GM21447 (cell line): ENCODE results near the gene NPEPL1.
"Not testable (repeated sequence)": the region's sequence is repeated elsewhere in the genome, so short reads cannot be mapped to it uniquely, and the experiment has no call there.

Experiments used
- ATAC-seq: cut with Tn5 transposase; IDR thresholded peaks from one replicate; pipeline ENCODE4 v1.9.1; 2021; ENCODE audit not compliant: unreplicated experiment

Gene NPEPL1

DNA sequence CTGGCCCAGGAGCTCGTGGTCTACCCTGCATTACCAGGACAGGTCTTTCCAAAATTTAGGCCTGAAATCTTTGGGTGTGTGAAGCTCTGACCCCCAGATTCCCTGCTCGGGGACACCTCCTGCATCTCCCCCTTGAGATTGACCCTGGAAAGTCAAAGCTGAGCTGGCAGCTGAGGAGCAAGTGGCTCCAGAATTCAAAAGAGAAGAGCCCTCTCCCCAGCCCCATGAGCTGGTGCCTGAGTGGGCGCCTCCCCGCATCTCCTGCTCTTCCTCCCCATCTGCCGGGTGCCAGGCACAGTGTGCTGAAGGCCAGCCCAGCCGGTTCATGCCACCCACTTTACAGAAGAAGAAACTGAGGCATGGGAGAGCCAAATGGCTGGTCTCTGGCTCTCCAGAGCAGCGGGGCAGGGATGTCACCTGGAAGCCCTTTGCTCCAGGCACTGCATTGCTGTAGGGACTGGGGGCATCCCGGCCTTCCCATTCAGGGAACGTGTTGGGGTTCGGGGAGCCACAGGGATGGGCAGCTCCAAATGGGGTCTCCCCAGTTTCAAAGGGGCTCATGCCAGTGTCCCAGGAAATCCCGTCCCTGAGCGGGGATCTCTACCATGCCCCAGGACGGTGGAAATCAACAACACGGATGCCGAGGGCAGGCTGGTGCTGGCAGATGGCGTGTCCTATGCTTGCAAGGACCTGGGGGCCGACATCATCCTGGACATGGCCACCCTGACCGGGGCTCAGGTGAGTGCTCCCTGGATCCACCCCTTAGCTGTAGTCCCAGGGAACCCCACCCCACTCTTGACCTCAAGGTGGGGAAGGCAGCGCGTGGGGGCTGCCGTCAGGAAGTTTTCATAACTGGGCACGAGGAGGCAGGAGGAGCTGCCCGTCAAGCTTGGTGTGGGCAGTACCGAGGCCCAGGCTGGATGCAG is 20.5 kb downstream of the NPEPL1 start:
- ATAC-seq = no peak

DNA sequence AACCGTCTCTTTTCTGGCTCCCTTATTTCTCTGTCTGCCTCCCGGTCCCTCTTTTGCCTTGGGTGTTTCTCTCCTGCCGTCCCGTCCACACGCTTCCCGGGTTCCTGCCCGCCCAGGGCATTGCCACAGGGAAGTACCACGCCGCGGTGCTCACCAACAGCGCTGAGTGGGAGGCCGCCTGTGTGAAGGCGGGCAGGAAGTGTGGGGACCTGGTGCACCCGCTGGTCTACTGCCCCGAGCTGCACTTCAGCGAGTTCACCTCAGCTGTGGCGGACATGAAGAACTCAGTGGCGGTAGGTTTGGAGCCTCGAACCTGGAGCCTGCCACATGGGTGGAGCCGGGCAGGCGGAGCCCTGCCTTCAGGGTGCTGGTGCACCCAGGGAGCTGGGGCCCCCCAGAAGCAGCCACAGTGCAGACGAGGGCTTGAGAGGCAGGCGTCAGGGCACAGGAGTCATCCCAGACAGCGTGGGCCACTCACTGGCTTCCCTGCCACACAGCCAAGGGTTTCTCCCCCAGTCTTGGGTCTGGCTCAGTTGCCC is 21.3 kb downstream of the NPEPL1 start:
- ATAC-seq = no peak

DNA sequence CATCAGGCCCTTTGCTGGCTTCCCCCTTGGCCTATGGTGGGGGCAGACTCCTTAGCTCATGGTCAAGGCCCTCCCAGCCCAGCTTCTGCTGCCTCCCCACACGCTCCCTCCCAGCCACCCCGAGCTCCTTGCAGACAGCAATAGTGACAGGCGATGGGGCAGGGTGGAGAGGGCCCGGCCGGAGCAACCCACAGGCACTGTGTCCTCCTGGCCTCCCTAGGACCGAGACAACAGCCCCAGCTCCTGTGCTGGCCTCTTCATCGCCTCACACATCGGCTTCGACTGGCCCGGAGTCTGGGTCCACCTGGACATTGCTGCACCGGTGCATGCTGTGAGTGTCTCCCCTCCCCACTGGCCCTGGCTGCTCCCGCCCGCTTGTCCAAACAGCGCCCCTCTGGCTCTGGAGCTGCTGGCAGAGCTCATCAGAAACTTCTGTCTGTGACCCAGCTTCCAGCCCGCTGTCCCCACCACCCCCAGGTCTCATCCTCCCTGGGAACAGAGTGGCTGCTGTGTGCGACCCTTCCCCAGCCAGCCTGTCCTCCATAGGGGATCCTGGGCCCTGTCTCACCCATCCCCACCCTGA is 21.8 kb downstream of the NPEPL1 start:
- no peak for ATAC-seq

- no peak for ATAC-seq
Measured at GRCh38 chr20:58714923-58715351, 22.3 kb downstream of the NPEPL1 start.

- ATAC-seq = no peak
Measured at GRCh38 chr20:58715391-58715800, 22.8 kb downstream of the NPEPL1 start.

- no peak for ATAC-seq
Measured at GRCh38 chr20:58715801-58716475, 23.3 kb downstream of the NPEPL1 start.

DNA sequence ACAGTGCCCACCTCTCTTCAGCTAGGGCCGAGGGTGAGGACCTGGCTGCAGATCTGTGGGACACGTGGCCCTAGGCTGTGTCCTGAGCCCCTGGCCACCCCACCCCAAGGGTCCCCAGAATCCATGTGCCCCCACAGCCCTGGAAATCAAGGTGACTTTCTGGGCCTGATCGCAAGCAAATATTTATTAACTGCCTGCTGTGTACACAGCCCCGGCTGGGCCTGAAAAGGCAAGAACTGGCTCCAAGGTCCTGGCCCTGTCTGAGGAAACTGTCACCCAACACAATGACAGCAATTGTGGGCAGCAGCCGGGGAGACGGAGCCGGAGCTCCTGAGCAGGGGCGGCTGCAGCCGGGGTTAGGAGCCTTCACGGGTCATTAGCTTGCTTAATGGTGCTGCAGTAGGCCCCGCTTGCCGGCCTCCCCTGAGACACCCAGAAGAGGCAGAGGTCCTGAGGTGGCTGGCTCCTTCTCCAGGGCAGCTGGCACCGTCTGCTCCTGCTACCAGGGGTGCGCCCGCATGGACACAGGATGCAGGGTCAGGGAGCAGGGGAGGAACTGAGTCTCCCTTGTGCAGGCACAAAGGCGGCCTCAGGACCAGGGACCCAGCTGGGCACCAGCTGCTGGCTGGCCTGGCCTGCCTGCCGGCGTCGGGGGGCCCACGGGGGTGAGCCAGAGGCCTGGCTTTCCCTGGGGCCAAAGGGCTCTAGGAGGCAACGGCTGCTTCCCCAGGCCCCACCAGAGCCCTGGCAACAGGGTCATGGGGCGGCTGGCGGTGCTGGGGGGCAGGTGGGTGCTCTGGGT is 24.1 kb downstream of the NPEPL1 start:
- ATAC-seq = no peak

DNA sequence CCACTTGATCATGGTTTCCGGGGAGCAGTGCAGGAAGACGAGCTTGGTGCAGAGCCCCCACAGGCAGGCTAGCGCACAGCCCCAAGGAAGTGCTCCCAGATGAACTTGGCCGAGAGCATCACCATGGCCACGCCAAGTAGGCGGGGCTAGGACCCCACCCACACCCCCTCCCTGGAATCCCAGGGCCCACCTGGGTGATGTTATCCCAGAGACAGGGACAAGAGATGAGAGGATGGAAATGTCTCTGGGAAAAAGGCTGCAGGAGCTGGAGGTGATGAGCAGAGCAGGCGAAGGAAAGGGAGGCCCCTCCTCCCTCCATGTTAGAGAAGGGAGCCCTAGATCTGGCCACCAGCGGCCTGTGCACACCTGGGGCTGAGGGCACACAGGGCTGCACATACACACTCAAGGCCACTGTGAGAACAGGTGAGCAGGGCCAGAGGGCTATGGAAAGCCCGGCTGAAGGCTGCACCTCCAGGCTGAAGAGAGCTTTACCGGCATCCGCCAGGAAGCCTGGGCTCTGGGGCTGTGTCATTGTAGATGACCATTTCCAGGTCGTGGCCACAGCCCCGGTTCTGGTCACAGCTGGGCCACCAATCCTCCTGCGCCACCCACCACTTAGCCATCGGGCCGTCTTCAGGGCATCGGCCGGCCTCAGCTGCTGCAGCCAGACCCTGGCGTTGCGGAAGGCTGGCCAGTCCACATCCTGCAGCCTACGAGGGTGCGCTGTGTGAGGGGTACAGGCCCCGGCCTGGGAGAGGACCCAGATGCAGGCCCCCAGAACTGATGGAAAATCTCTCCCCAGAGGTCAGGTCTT is 24.9 kb downstream of the NPEPL1 start:
- no peak for ATAC-seq

- ATAC-seq = no peak
Measured at GRCh38 chr20:58718121-58718563, 25.5 kb downstream of the NPEPL1 start.

GRCh38 chr20:58718729-58719128 is 26.1 kb downstream of the NPEPL1 start:
- ATAC-seq = no peak

DNA sequence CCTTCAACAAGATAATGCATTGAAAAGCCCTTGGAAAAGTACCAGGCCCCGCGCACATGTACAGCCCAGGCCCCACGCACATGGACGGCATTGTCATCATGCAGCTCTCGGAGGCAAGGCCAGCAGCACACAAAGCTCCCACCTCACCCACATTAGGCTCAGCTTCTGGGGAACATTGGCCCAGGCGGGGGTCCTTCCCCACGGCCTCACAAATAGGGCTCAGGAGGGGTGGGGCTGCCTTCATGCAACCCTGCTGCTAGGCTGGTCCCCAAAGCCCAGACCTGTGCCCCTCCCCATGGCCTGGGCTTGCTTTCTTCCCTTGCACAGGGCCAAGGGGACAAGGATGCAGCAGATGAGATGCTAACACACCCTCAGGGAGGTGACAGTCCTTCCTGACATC is 26.7 kb downstream of the NPEPL1 start:
- ATAC-seq = no peak

DNA sequence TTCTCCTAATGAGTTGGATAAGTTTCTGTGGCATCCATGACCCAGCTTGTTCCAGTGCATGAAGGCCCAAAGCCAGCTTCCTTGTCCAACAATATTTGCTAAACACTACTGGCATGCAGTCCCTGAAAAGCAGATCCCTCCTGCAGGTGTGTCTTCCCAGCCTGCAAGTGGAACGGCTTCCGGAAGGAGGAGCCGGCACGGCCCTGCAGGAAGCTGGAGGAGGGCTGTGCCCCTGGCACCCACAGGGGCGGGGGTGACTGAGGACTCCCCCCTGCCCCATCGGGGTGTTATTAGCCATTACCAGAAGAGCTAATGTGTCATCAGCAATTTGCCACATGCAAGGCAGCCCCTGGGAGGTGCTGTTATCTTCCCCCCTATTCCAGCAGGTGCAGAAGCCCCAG is 27.4 kb downstream of the NPEPL1 start:
- ATAC-seq = no peak

DNA sequence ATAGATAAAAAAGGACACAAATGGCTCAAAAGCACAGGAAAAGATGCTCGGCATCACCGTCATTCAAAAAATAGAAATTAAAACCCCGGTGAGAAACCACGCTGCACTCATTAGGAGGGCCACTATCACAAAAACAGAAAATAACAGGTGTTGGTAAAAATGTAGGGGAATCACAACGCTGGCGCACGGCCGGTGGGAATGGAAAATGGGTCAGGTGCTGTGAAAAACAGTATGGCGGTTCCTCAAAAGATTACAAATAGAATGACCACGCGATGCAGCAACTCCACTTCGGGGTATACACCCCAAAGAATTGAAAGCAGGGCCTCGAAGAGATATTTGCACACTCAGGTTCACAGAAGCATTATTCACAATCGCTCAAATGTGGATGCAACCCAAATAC is 28.3 kb downstream of the NPEPL1 start:
- ATAC-seq = no peak

- ATAC-seq = no peak
Measured at GRCh38 chr20:58721951-58722778, 29.6 kb downstream of the NPEPL1 start.

GRCh38 chr20:58722877-58723627 is 30.5 kb downstream of the NPEPL1 start:
- ATAC-seq = no peak

DNA sequence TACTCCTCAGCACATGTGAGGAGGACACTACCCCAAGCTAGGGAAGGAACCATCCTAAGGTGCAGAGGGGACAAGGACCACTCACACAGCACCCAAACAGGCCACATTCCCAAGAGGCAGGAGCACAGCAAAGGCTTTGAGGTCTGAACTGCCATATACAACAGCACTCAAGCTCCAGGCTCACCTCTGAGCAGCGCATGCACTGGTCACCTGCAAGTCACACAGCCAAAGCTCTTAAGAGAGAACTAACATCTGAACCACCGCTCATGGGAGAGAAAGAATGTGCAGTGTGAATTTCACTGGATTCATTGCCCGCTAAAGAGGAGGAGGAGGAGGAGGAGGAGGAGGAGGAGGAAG is 31.0 kb downstream of the NPEPL1 start:
- ATAC-seq = no peak

DNA sequence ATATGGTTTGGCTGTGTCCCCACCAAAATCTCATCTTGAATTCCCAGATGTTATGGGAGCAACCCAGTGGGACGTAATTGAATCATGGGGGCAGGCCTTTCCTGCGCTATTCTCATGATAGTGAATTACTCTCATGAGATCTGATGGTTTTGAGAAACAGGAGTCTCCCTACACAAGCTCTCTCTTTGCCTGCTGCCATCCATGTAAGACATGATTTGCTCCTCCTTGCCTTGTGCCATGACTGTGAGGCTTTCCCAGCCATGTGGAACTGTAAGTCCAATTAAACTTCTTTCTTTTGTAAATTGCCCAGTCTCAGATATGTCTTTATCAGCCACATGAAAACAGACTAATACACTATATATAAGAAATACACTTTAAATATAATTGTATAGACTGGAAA is 33.6 kb downstream of the NPEPL1 start:
- ATAC-seq = not testable (repeated sequence)

- ATAC-seq = no peak
Measured at GRCh38 chr20:58731192-58731591, 38.6 kb downstream of the NPEPL1 start.
